Cardiac muscle cell (in vitro differentiated cells and primary cell): ENCODE measurements around the gene ARHGAP4. TPM values are rescaled to one million over a fixed set of nuclear protein-coding genes. Genes with fewer than 3 reads are reported as not detected.

Experiments used
- DNase-seq, 2 donors: peaks; one replicate each; pipeline versions ENCODE4 v3.0.0 to v3.0.0-alpha.2; 2010 to 2017; ENCODE audit warnings: low read depth in 1 of 2, low spot score in 1 of 2
- H3K27ac ChIP-seq: fragments of 200-600 bp; sonication (generic); 2 replicates; pipeline ENCODE4 v1.5.1; 2016
- H3K27me3 ChIP-seq: fragments of 200-600 bp; sonication (generic); 2 replicates; pipeline ENCODE4 v1.6.0; 2016; ENCODE audit warnings: control low read depth
- H3K36me3 ChIP-seq: fragments of 200-600 bp; sonication (generic); 2 replicates; pipeline ENCODE4 v1.5.1; 2016; ENCODE audit warnings: control low read depth
- H3K4me1 ChIP-seq: fragments of 200-600 bp; sonication (generic); 2 replicates; pipeline ENCODE4 v1.8.1; 2017; ENCODE audit warnings: low read depth, mild to moderate bottlenecking, mixed run types
- H3K4me3 ChIP-seq: fragments of 200-600 bp; sonication (generic); 2 replicates; pipeline ENCODE4 v1.5.1; 2016; ENCODE audit warnings: mild to moderate bottlenecking
- H3K9me3 ChIP-seq: fragments of 200-600 bp; sonication (generic); 2 replicates; pipeline ENCODE4 v1.5.1; 2017; ENCODE audit warnings: low read depth, mild to moderate bottlenecking, control low read depth
- polyA plus RNA-seq: library from polyadenylated mRNA; unstranded; fragments of >200 nt; fragmentation: Nextera tagmentation; extraction: Ambion mirVana; gene quantifications from 2 replicates; pipeline ENCODE4 v1.2.1, GENCODE V29; 2016
- total RNA-seq: library from RNA; depleted of rRNA; stranded (reverse); fragments of >200 nt; gene quantifications from 2 replicates; pipeline ENCODE4 v1.2.3, GENCODE V29; 2016
- TF ChIP-seq, protein P1 (sequence below): IDR thresholded peaks from 2 replicates; pipeline ENCODE4 v1.5.1; 2012; ENCODE audit warnings: low read depth, mild to moderate bottlenecking, low read length

The ARHGAP4 gene
- total and polyA plus RNA-seq, 2 experiments from 2014 or later, result 16.5 to 47.4 TPM

GRCh38 chrX:153921070-153921469 is 5.0 kb downstream of the ARHGAP4 start:
- no peak for DNase-seq
- H3K4me1 ChIP-seq, result peaks cover 4% of the 10 kb centered on the region
- no peak overlapping the region for H3K27ac ChIP-seq
- H3K27me3 ChIP-seq, result no peaks in the 10 kb centered on the region
- TF ChIP-seq, protein P1, sequence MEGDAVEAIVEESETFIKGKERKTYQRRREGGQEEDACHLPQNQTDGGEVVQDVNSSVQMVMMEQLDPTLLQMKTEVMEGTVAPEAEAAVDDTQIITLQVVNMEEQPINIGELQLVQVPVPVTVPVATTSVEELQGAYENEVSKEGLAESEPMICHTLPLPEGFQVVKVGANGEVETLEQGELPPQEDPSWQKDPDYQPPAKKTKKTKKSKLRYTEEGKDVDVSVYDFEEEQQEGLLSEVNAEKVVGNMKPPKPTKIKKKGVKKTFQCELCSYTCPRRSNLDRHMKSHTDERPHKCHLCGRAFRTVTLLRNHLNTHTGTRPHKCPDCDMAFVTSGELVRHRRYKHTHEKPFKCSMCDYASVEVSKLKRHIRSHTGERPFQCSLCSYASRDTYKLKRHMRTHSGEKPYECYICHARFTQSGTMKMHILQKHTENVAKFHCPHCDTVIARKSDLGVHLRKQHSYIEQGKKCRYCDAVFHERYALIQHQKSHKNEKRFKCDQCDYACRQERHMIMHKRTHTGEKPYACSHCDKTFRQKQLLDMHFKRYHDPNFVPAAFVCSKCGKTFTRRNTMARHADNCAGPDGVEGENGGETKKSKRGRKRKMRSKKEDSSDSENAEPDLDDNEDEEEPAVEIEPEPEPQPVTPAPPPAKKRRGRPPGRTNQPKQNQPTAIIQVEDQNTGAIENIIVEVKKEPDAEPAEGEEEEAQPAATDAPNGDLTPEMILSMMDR, result no peak
- no peaks in the 10 kb centered on the region for H3K9me3 ChIP-seq
- H3K36me3 ChIP-seq, result no peaks in the 10 kb centered on the region
- no peak overlapping the region for H3K4me3 ChIP-seq

DNA sequence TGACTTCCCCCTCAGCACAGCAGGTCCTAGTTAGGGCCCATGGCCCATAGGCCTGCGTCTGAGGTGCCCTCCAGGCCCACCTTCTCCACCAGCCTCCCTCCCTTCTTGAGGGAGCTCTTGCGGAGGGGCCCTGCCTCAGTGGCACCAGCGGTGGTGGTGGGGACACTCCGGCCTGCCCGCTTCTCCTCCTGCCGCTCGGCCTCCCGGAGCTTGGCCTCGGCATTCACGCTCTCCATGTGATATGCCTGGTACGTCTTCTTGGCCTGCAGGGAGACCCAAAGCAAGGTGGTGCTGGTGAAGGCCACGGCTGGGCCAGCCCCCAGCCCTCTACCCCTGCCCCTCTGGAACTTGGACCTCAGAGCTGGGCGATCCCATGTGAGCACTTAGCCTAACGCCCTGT is 5.5 kb downstream of the ARHGAP4 start:
- Histone ChIP-seq H3K9me3 (no peaks in the 10 kb centered on the region), H3K36me3 (no peaks in the 10 kb centered on the region), H3K27me3 (no peaks in the 10 kb centered on the region), H3K4me1 (peaks cover 2% of the 10 kb centered on the region), H3K27ac (no peak overlapping the region), H3K4me3 (no peak overlapping the region)
- no peak for DNase-seq
- TF ChIP-seq, protein P1, result no peak

GRCh38 chrX:153919281-153919680 is 6.8 kb downstream of the ARHGAP4 start:
- Histone ChIP-seq H3K4me1 (no peaks in the 10 kb centered on the region), H3K36me3 (no peaks in the 10 kb centered on the region), H3K4me3 (no peak overlapping the region), H3K27me3 (no peaks in the 10 kb centered on the region), H3K9me3 (no peaks in the 10 kb centered on the region), H3K27ac (no peak overlapping the region)
- DNase-seq, result no peak
- TF ChIP-seq, protein P1, result no peak

- TF ChIP-seq, protein P1, result no peak
- Histone ChIP-seq H3K4me3 (no peak overlapping the region), H3K36me3 (no peaks in the 10 kb centered on the region), H3K9me3 (no peaks in the 10 kb centered on the region), H3K27ac (no peak overlapping the region), H3K27me3 (no peaks in the 10 kb centered on the region), H3K4me1 (no peaks in the 10 kb centered on the region)
- no peak for DNase-seq
Measured at GRCh38 chrX:153917869-153918268, 8.2 kb downstream of the ARHGAP4 start.

DNA sequence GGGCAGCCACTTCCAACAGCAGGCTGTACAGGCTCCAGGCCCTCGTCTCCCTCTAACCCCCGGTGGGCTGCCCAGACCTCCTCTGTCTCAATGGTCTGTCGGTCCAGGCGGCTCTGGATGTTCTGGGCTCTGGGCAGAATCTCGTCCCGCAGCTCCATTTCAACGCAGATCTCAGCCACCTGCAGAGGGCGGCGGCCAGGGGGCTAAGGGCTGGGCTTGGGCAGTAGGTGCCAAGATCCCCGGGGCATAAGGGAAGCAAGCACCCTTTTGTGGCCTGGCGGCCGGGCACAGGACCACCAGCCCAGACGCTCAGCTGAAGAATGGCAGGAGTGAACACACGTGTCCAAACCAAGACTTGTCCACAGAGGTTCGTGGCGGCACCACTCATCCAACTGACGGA is 12.4 kb downstream of the ARHGAP4 start:
- Histone ChIP-seq H3K4me3 (no peak overlapping the region), H3K36me3 (no peaks in the 10 kb centered on the region), H3K27me3 (no peaks in the 10 kb centered on the region), H3K27ac (no peak overlapping the region), H3K9me3 (no peaks in the 10 kb centered on the region), H3K4me1 (no peaks in the 10 kb centered on the region)
- TF ChIP-seq, protein P1, result no peak
- no peak for DNase-seq

- no peaks in the 10 kb centered on the region for H3K9me3 ChIP-seq
- no peaks in the 10 kb centered on the region for H3K4me1 ChIP-seq
- no peak overlapping the region for H3K4me3 ChIP-seq
- H3K27me3 ChIP-seq, result no peaks in the 10 kb centered on the region
- no peaks in the 10 kb centered on the region for H3K36me3 ChIP-seq
- DNase-seq, result no peak
- no peak overlapping the region for H3K27ac ChIP-seq
- TF ChIP-seq, protein P1, result no peak
Measured at GRCh38 chrX:153913211-153913610, 12.9 kb downstream of the ARHGAP4 start.
